ENCODE measurements around the gene RPS23.

Gene RPS23

GRCh38 chr5:82277987-82278710 lies at the start of gene RPS23:
Gene RPS23, minus strand, starts transcription at chr5:82278354. Its CDS starts 31 bp downstream, at chr5:82278323.
- Histone ChIP-seq H3K4me3 (ENCODE audit: low read depth in 1 of 5, low read length in 5 of 5) (peak within 1 kb of the TSS; percentile 71 to 95 (median 94)), H3K9me3 (ENCODE audit: control insufficient read depth in 5 of 5, low read length in 5 of 5) (no peaks in the 10 kb centered on the region), H3K36me3 (ENCODE audit: control insufficient read depth in 5 of 5, insufficient read depth in 5 of 5, low read length in 5 of 5) (peaks cover 16 to 28% (median 27%) of the 10 kb centered on the region in 5 donors), H3K9ac (ENCODE audit: low read length in 5 of 5) (peak within 1 kb of the TSS; percentile 89 to 99 (median 96)), H3K27ac (ENCODE audit: low read depth, low read length) (peak within 1 kb of the TSS; percentile 86), H3K27me3 (ENCODE audit: control insufficient read depth in 5 of 5, insufficient read depth in 4 of 5, low read length in 5 of 5) (no peaks in the 10 kb centered on the region), H3K4me1 (ENCODE audit: control insufficient read depth in 5 of 5, insufficient read depth in 5 of 5, low read length in 5 of 5) (peaks cover 0 to 24% (median 23%) of the 10 kb centered on the region in 5 donors)

GRCh38 chr5:82327941-82328340 lies 49.8 kb upstream of the RPS23 start:
- Histone ChIP-seq H3K4me3 (ENCODE audit: low read depth in 1 of 5, low read length in 5 of 5) (no peak overlapping the region), H3K9ac (ENCODE audit: low read length in 5 of 5) (no peak overlapping the region), H3K36me3 (ENCODE audit: control insufficient read depth in 5 of 5, insufficient read depth in 5 of 5, low read length in 5 of 5) (no peaks in the 10 kb centered on the region), H3K27me3 (ENCODE audit: control insufficient read depth in 5 of 5, insufficient read depth in 4 of 5, low read length in 5 of 5) (no peaks in the 10 kb centered on the region), H3K27ac (ENCODE audit: low read depth, low read length) (no peak overlapping the region), H3K4me1 (ENCODE audit: control insufficient read depth in 5 of 5, insufficient read depth in 5 of 5, low read length in 5 of 5) (peaks cover 0 to 21% (median 11%) of the 10 kb centered on the region in 5 donors), H3K9me3 (ENCODE audit: control insufficient read depth in 5 of 5, low read length in 5 of 5) (no peaks in the 10 kb centered on the region)

- Histone ChIP-seq H3K36me3 (ENCODE audit: control insufficient read depth in 5 of 5, insufficient read depth in 5 of 5, low read length in 5 of 5) (no peaks in the 10 kb centered on the region), H3K9ac (ENCODE audit: low read length in 5 of 5) (no peak overlapping the region), H3K27me3 (ENCODE audit: control insufficient read depth in 5 of 5, insufficient read depth in 4 of 5, low read length in 5 of 5) (peaks cover 0 to 3% (median 0%) of the 10 kb centered on the region in 5 donors), H3K4me1 (ENCODE audit: control insufficient read depth in 5 of 5, insufficient read depth in 5 of 5, low read length in 5 of 5) (peaks cover 0 to 9% (median 5%) of the 10 kb centered on the region in 5 donors), H3K4me3 (ENCODE audit: low read depth in 1 of 5, low read length in 5 of 5) (no peak overlapping the region), H3K9me3 (ENCODE audit: control insufficient read depth in 5 of 5, low read length in 5 of 5) (no peaks in the 10 kb centered on the region), H3K27ac (ENCODE audit: low read depth, low read length) (no peak overlapping the region)
Measured at GRCh38 chr5:82325996-82326395, 47.8 kb upstream of the RPS23 start.

GRCh38 chr5:82325155-82325554 lies 47.0 kb upstream of the RPS23 start:
- Histone ChIP-seq H3K4me3 (ENCODE audit: low read depth in 1 of 5, low read length in 5 of 5) (no peak overlapping the region), H3K4me1 (ENCODE audit: control insufficient read depth in 5 of 5, insufficient read depth in 5 of 5, low read length in 5 of 5) (peaks cover 0 to 1% (median 0%) of the 10 kb centered on the region in 5 donors), H3K36me3 (ENCODE audit: control insufficient read depth in 5 of 5, insufficient read depth in 5 of 5, low read length in 5 of 5) (no peaks in the 10 kb centered on the region), H3K9me3 (ENCODE audit: control insufficient read depth in 5 of 5, low read length in 5 of 5) (no peaks in the 10 kb centered on the region), H3K27ac (ENCODE audit: low read depth, low read length) (no peak overlapping the region), H3K9ac (ENCODE audit: low read length in 5 of 5) (no peak overlapping the region), H3K27me3 (ENCODE audit: control insufficient read depth in 5 of 5, insufficient read depth in 4 of 5, low read length in 5 of 5) (peaks cover 0 to 3% (median 0%) of the 10 kb centered on the region in 5 donors)

GRCh38 chr5:82320966-82321365 lies 42.8 kb upstream of the RPS23 start:
- Histone ChIP-seq H3K4me3 (ENCODE audit: low read depth in 1 of 5, low read length in 5 of 5) (no peak overlapping the region), H3K4me1 (ENCODE audit: control insufficient read depth in 5 of 5, insufficient read depth in 5 of 5, low read length in 5 of 5) (no peaks in the 10 kb centered on the region), H3K36me3 (ENCODE audit: control insufficient read depth in 5 of 5, insufficient read depth in 5 of 5, low read length in 5 of 5) (no peaks in the 10 kb centered on the region), H3K27ac (ENCODE audit: low read depth, low read length) (no peak overlapping the region), H3K9ac (ENCODE audit: low read length in 5 of 5) (no peak overlapping the region), H3K9me3 (ENCODE audit: control insufficient read depth in 5 of 5, low read length in 5 of 5) (no peaks in the 10 kb centered on the region), H3K27me3 (ENCODE audit: control insufficient read depth in 5 of 5, insufficient read depth in 4 of 5, low read length in 5 of 5) (peaks cover 0 to 3% (median 0%) of the 10 kb centered on the region in 5 donors)

GRCh38 chr5:82319651-82320376 lies 41.7 kb upstream of the RPS23 start:
- Histone ChIP-seq H3K27me3 (ENCODE audit: control insufficient read depth in 5 of 5, insufficient read depth in 4 of 5, low read length in 5 of 5) (peaks cover 0 to 3% (median 0%) of the 10 kb centered on the region in 5 donors), H3K36me3 (ENCODE audit: control insufficient read depth in 5 of 5, insufficient read depth in 5 of 5, low read length in 5 of 5) (no peaks in the 10 kb centered on the region), H3K4me1 (ENCODE audit: control insufficient read depth in 5 of 5, insufficient read depth in 5 of 5, low read length in 5 of 5) (no peaks in the 10 kb centered on the region), H3K9ac (ENCODE audit: low read length in 5 of 5) (no peak overlapping the region), H3K4me3 (ENCODE audit: low read depth in 1 of 5, low read length in 5 of 5) (no peak overlapping the region), H3K9me3 (ENCODE audit: control insufficient read depth in 5 of 5, low read length in 5 of 5) (no peaks in the 10 kb centered on the region), H3K27ac (ENCODE audit: low read depth, low read length) (no peak overlapping the region)

- no peak overlapping the region for H3K9ac ChIP-seq (ENCODE audit: low read length in 5 of 5)
Measured at GRCh38 chr5:82319192-82319591, 41.0 kb upstream of the RPS23 start.

GRCh38 chr5:82314964-82315758 lies 37.0 kb upstream of the RPS23 start:
- H3K9ac ChIP-seq (ENCODE audit: low read length in 5 of 5) = no peak overlapping the region
- no peak overlapping the region for H3K4me3 ChIP-seq (ENCODE audit: low read depth in 1 of 5, low read length in 5 of 5)
- no peaks in the 10 kb centered on the region for H3K27me3 ChIP-seq (ENCODE audit: control insufficient read depth in 5 of 5, insufficient read depth in 4 of 5, low read length in 5 of 5)
- peaks cover 0 to 3% (median 0%) of the 10 kb centered on the region in 5 donors for H3K4me1 ChIP-seq (ENCODE audit: control insufficient read depth in 5 of 5, insufficient read depth in 5 of 5, low read length in 5 of 5)
- H3K9me3 ChIP-seq (ENCODE audit: control insufficient read depth in 5 of 5, low read length in 5 of 5) = no peaks in the 10 kb centered on the region
- peaks cover 0 to 5% (median 0%) of the 10 kb centered on the region in 5 donors for H3K36me3 ChIP-seq (ENCODE audit: control insufficient read depth in 5 of 5, insufficient read depth in 5 of 5, low read length in 5 of 5)
- no peak overlapping the region for H3K27ac ChIP-seq (ENCODE audit: low read depth, low read length)

More at GRCh38 chr5:82319192-82319591, 41.0 kb upstream of the RPS23 start:
- Histone ChIP-seq H3K27ac (ENCODE audit: low read depth, low read length) (no peak overlapping the region), H3K4me3 (ENCODE audit: low read depth in 1 of 5, low read length in 5 of 5) (no peak overlapping the region), H3K9me3 (ENCODE audit: control insufficient read depth in 5 of 5, low read length in 5 of 5) (no peaks in the 10 kb centered on the region), H3K36me3 (ENCODE audit: control insufficient read depth in 5 of 5, insufficient read depth in 5 of 5, low read length in 5 of 5) (no peaks in the 10 kb centered on the region), H3K4me1 (ENCODE audit: control insufficient read depth in 5 of 5, insufficient read depth in 5 of 5, low read length in 5 of 5) (no peaks in the 10 kb centered on the region), H3K27me3 (ENCODE audit: control insufficient read depth in 5 of 5, insufficient read depth in 4 of 5, low read length in 5 of 5) (peaks cover 0 to 3% (median 0%) of the 10 kb centered on the region in 5 donors)

GRCh38 chr5:82313016-82313415 lies 34.9 kb upstream of the RPS23 start:
- H3K9me3 ChIP-seq (ENCODE audit: control insufficient read depth in 5 of 5, low read length in 5 of 5) = no peaks in the 10 kb centered on the region
- H3K27ac ChIP-seq (ENCODE audit: low read depth, low read length) = no peak overlapping the region
- H3K4me1 ChIP-seq (ENCODE audit: control insufficient read depth in 5 of 5, insufficient read depth in 5 of 5, low read length in 5 of 5) = peaks cover 0 to 3% (median 0%) of the 10 kb centered on the region in 5 donors
- H3K27me3 ChIP-seq (ENCODE audit: control insufficient read depth in 5 of 5, insufficient read depth in 4 of 5, low read length in 5 of 5) = no peaks in the 10 kb centered on the region
- H3K9ac ChIP-seq (ENCODE audit: low read length in 5 of 5) = no peak overlapping the region
- no peak overlapping the region for H3K4me3 ChIP-seq (ENCODE audit: low read depth in 1 of 5, low read length in 5 of 5)
- peaks cover 0 to 8% (median 5%) of the 10 kb centered on the region in 5 donors for H3K36me3 ChIP-seq (ENCODE audit: control insufficient read depth in 5 of 5, insufficient read depth in 5 of 5, low read length in 5 of 5)

Measured in subcutaneous abdominal adipose tissue (tissue), 5 donors.